Measurements from ENCODE around the gene MST1. TPM values are rescaled to one million over a fixed set of nuclear protein-coding genes. Genes with fewer than 3 reads are reported as not detected.

Gene MST1
- total RNA-seq, 1 donor from 2014 or later: 45.2 TPM

DNA sequence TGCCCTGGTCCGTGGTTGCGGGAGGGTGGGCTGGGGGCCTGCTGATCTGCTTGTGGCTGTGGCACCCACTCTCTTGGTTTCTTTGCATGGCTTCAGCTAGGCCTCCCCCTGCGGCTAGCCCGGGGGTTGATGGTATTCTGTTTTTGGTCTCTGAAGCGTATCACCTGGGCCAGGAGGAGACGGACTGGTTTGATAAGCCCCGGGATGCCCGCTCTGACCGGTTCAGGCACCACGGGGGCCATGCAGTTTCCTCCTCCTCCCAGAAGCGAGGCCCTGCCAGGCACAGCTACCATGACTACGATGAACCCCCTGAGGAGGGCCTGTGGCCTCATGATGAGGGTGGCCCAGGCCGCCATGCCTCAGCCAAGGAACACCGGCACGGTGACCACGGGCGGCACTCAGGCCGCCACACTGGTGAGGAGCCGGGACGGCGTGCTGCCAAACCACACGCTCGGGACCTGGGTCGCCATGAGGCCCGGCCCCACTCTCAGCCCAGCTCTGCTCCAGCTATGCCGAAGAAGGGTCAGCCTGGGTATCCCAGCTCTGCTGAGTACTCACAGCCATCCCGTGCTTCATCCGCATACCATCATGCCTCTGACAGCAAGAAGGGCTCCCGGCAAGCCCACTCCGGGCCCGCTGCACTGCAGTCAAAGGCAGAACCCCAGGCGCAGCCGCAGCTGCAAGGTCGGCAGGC lies 26.4 kb downstream of the MST1 start:
- DNase-seq (ENCODE audit: low spot score, unreplicated experiment): no peak
- Mint-ChIP-seq H3K9me3 (ENCODE audit: low read depth) (no peaks in the 10 kb centered on the region), H3K36me3 (ENCODE audit: insufficient read depth) (no peaks in the 10 kb centered on the region), H3K27me3 (no peaks in the 10 kb centered on the region), H3K4me3 (ENCODE audit: low read depth) (no peak overlapping the region), H3K4me1 (ENCODE audit: low read depth) (peaks cover 8% of the 10 kb centered on the region), H3K27ac (no peak overlapping the region)
- TF ChIP-seq, protein P1, sequence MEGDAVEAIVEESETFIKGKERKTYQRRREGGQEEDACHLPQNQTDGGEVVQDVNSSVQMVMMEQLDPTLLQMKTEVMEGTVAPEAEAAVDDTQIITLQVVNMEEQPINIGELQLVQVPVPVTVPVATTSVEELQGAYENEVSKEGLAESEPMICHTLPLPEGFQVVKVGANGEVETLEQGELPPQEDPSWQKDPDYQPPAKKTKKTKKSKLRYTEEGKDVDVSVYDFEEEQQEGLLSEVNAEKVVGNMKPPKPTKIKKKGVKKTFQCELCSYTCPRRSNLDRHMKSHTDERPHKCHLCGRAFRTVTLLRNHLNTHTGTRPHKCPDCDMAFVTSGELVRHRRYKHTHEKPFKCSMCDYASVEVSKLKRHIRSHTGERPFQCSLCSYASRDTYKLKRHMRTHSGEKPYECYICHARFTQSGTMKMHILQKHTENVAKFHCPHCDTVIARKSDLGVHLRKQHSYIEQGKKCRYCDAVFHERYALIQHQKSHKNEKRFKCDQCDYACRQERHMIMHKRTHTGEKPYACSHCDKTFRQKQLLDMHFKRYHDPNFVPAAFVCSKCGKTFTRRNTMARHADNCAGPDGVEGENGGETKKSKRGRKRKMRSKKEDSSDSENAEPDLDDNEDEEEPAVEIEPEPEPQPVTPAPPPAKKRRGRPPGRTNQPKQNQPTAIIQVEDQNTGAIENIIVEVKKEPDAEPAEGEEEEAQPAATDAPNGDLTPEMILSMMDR (IDR thresholded peaks at IDR 0.05; ENCODE audit: unreplicated experiment): no peak

DNA sequence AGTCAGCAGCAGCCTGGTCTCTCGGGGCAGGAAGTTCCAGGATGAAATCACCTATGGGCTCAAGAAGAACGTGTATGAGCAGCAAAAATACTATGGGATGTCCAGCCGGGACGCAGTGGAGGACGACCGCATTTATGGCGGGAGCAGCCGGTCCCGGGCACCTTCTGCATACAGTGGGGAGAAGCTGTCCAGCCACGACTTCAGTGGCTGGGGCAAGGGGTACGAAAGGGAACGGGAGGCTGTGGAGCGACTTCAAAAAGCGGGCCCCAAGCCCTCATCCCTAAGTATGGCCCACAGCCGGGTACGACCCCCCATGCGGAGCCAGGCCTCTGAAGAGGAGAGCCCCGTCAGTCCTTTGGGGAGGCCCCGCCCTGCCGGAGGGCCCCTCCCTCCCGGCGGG lies 27.3 kb downstream of the MST1 start:
- Mint-ChIP-seq H3K9me3 (ENCODE audit: low read depth) (no peaks in the 10 kb centered on the region), H3K36me3 (ENCODE audit: insufficient read depth) (no peaks in the 10 kb centered on the region), H3K4me3 (ENCODE audit: low read depth) (no peak overlapping the region), H3K4me1 (ENCODE audit: low read depth) (peaks cover 8% of the 10 kb centered on the region), H3K27ac (no peak overlapping the region), H3K27me3 (no peaks in the 10 kb centered on the region)
- no peak for DNase-seq (ENCODE audit: low spot score, unreplicated experiment)
- TF ChIP-seq, protein P1 (IDR thresholded peaks at IDR 0.05; ENCODE audit: unreplicated experiment): no peak

DNA sequence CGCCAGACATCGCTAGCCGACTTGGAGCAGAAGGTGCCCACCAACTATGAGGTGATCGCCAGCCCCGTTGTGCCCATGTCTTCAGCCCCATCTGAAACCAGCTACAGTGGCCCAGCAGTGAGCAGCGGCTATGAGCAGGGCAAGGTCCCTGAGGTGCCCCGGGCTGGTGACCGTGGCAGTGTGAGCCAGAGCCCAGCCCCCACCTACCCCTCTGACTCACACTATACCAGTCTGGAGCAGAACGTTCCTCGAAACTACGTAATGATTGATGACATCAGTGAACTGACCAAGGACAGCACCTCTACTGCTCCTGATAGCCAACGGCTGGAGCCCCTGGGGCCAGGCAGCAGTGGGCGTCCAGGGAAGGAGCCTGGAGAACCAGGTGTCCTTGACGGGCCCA lies 28.0 kb downstream of the MST1 start:
- no peak overlapping the region for H3K4me3 Mint-ChIP-seq (ENCODE audit: low read depth)
- H3K27ac Mint-ChIP-seq: no peak overlapping the region
- no peaks in the 10 kb centered on the region for H3K9me3 Mint-ChIP-seq (ENCODE audit: low read depth)
- H3K27me3 Mint-ChIP-seq: no peaks in the 10 kb centered on the region
- TF ChIP-seq, protein P1 (IDR thresholded peaks at IDR 0.05; ENCODE audit: unreplicated experiment): no peak
- peaks cover 6% of the 10 kb centered on the region for H3K4me1 Mint-ChIP-seq (ENCODE audit: low read depth)
- no peaks in the 10 kb centered on the region for H3K36me3 Mint-ChIP-seq (ENCODE audit: insufficient read depth)
- DNase-seq (ENCODE audit: low spot score, unreplicated experiment): no peak

DNA sequence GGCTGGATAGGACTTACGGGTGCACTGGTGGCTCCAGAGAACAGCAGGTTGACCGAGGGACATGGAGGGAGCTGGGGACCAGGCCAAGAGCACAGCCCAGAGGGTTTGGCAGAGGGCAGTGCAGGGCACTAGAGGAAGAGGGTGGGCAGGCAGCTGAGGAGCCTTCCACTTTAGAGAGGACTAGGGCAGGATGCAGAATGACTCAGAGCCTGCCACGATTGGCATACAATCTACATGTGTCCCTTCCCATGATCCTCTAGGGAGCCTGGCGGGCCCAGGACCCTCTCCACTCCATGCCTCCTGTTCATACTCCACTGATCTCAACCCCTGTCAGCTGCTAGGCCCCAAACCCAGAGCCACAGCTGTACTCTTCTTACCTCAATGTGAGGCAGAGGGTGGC lies 29.5 kb downstream of the MST1 start:
- Mint-ChIP-seq H3K27me3 (no peaks in the 10 kb centered on the region), H3K4me3 (ENCODE audit: low read depth) (no peak overlapping the region), H3K9me3 (ENCODE audit: low read depth) (no peaks in the 10 kb centered on the region), H3K4me1 (ENCODE audit: low read depth) (peaks cover 6% of the 10 kb centered on the region), H3K36me3 (ENCODE audit: insufficient read depth) (no peaks in the 10 kb centered on the region), H3K27ac (no peak overlapping the region)
- TF ChIP-seq, protein P1 (IDR thresholded peaks at IDR 0.05; ENCODE audit: unreplicated experiment): no peak
- DNase-seq (ENCODE audit: low spot score, unreplicated experiment): no peak

DNA sequence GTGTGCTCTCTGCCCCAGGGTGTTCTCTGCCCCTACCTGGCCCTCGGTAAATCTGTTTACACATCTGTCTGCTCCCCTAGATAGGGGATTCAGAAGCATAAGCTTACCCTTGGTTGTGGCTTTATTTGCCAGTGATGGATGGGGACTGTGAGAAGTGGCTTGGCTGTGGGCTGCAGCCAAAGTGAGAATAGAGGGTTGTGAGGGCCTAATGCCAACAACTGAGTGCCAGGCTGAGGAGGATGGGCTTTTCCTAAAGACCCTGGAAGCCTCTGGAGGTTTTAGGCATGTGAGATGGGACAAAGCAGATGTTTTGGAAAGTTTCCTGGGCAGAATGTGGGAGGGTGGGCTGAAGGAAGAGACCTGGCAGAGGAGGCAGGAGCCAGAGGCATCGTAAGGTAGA lies 30.6 kb downstream of the MST1 start:
- Mint-ChIP-seq H3K36me3 (ENCODE audit: insufficient read depth) (no peaks in the 10 kb centered on the region), H3K27me3 (no peaks in the 10 kb centered on the region), H3K4me3 (ENCODE audit: low read depth) (no peak overlapping the region), H3K27ac (no peak overlapping the region), H3K9me3 (ENCODE audit: low read depth) (no peaks in the 10 kb centered on the region), H3K4me1 (ENCODE audit: low read depth) (peaks cover 6% of the 10 kb centered on the region)
- no peak for DNase-seq (ENCODE audit: low spot score, unreplicated experiment)
- TF ChIP-seq, protein P1 (IDR thresholded peaks at IDR 0.05; ENCODE audit: unreplicated experiment): no peak

All from progenitor cell of endocrine pancreas (in vitro differentiated cells).